Suprapubic skin (tissue), 4 donors: ENCODE data around the gene FGF1. TPM values are rescaled to one million over a fixed set of nuclear protein-coding genes. Genes with fewer than 3 reads are reported as not detected.

ENCODE experiments used
- DNase-seq, 2 donors: peaks; one replicate each; pipeline ENCODE4 v3.0.0-alpha.2; 2019; ENCODE audit warnings: low spot score in 2 of 2
- H3K27ac ChIP-seq: fragments of 200-600 bp; sonication (generic); one replicate; pipeline ENCODE4 v1.5.1; 2019
- H3K27me3 ChIP-seq: fragments of 200-600 bp; sonication (generic); one replicate; pipeline ENCODE4 v1.5.1; 2019
- H3K36me3 ChIP-seq: fragments of 200-600 bp; sonication (generic); one replicate; pipeline ENCODE4 v1.5.1; 2019
- H3K4me1 ChIP-seq: fragments of 200-600 bp; sonication (generic); one replicate; pipeline ENCODE4 v1.5.1; 2019
- H3K4me3 ChIP-seq: fragments of 200-600 bp; sonication (generic); one replicate; pipeline ENCODE4 v1.5.1; 2019; ENCODE audit warnings: mild to moderate bottlenecking
- H3K9me3 ChIP-seq: fragments of 200-600 bp; sonication (generic); one replicate; pipeline ENCODE4 v1.5.1; 2019
- CTCF ChIP-seq, 2 donors: fragments of 200-600 bp in 1 of 2; fragments of 450-650 bp in 1 of 2; sonication (generic) in 1 of 2; IDR thresholded peaks; one replicate each; pipeline ENCODE4 v1.5.1; 2016 to 2019; ENCODE audit warnings: antibody characterized with exemption in 2 of 2, mild to moderate bottlenecking in 1 of 2, moderate library complexity in 1 of 2
- EP300 ChIP-seq: sonication (generic); formaldehyde crosslinking; IDR thresholded peaks from one replicate; pipeline ENCODE4 v1.6.1; 2017; ENCODE audit warnings: antibody characterized with exemption
- POLR2A ChIP-seq, 2 donors: fragments of 450-650 bp; IDR thresholded peaks; one replicate each; pipeline ENCODE4 v1.6.1; 2017; ENCODE audit warnings: antibody characterized with exemption in 2 of 2, mild to moderate bottlenecking in 2 of 2, moderate library complexity in 2 of 2
- POLR2AphosphoS5 ChIP-seq, 3 donors: sonication (generic); formaldehyde crosslinking; IDR thresholded peaks; one replicate each; pipeline ENCODE4 v1.6.1; 2017; ENCODE audit warnings: antibody characterized with exemption in 3 of 3
- WGBS: methylation state at CpG from one replicate; pipeline ENCODE4 v1.1.5; 2018; 5-methylcytosine and 5-hydroxymethylcytosine counted together
- total RNA-seq, 4 donors: library from RNA; depleted of rRNA; stranded (reverse); fragments of >200 nt; gene quantifications; one replicate each; pipeline ENCODE4 v1.1.0, GENCODE V29; 2016

The FGF1 gene
- total RNA-seq, 4 donors from 2014 or later, result 0.48 to 2.5 (median 1.9) TPM

- 54% methylated on average over 1 of the region's 1 CpG for WGBS
- no peak for TF ChIP-seq CTCF (IDR thresholded peaks at IDR 0.05)
- TF ChIP-seq EP300, result no peak
- TF ChIP-seq POLR2A (IDR thresholded peaks at IDR 0.05), result no peak
- TF ChIP-seq POLR2AphosphoS5 (IDR thresholded peaks at IDR 0.05), result no peak
- H3K9me3 ChIP-seq, result no peaks in the 10 kb centered on the region
- no peaks in the 10 kb centered on the region for H3K27me3 ChIP-seq
- no peaks in the 10 kb centered on the region for H3K36me3 ChIP-seq
- H3K27ac ChIP-seq, result no peak overlapping the region
- no peak for DNase-seq
- no peak overlapping the region for H3K4me3 ChIP-seq
- H3K4me1 ChIP-seq, result no peaks in the 10 kb centered on the region
Observed at GRCh38 chr5:142576303-142576702, 109.6 kb downstream of the FGF1 start.

GRCh38 chr5:142572006-142572405 is 113.9 kb downstream of the FGF1 start:
- Histone ChIP-seq H3K4me1 (no peaks in the 10 kb centered on the region), H3K27me3 (no peaks in the 10 kb centered on the region), H3K4me3 (no peak overlapping the region), H3K27ac (no peak overlapping the region), H3K36me3 (no peaks in the 10 kb centered on the region), H3K9me3 (no peaks in the 10 kb centered on the region)
- 88% methylated on average over 4 of the region's 4 CpGs for WGBS
- no peak for DNase-seq
- no peak for TF ChIP-seq CTCF (IDR thresholded peaks at IDR 0.05)

DNA sequence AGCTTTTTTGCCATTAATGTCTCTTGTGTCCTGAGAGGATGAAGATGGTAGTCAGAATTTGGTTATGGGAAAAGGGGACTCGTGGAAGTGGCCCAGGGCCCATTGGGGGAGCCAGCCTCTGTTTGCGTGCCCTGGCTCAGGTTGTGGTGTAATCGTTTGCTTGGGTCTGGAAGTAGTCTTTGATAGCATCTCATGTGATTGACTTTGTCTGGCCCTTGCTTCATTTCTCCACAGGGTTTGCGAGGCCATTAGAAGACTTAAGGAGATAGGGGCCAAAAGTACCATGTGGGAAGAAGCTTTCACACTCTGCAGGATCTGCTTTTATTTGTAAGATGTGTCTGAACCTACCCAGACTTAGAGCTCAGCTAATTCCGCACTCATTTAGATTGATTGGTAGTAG is 114.5 kb downstream of the FGF1 start:
- Histone ChIP-seq H3K9me3 (no peaks in the 10 kb centered on the region), H3K4me1 (no peaks in the 10 kb centered on the region), H3K27me3 (no peaks in the 10 kb centered on the region), H3K27ac (no peak overlapping the region), H3K36me3 (no peaks in the 10 kb centered on the region), H3K4me3 (no peak overlapping the region)
- DNase-seq, result no peak
- 69% methylated on average over 5 of the region's 5 CpGs for WGBS
- TF ChIP-seq CTCF (IDR thresholded peaks at IDR 0.05) (no peak), POLR2AphosphoS5 (IDR thresholded peaks at IDR 0.05) (no peak), POLR2A (IDR thresholded peaks at IDR 0.05) (no peak), EP300 (no peak)

- no peak overlapping the region for H3K27ac ChIP-seq
- no peaks in the 10 kb centered on the region for H3K27me3 ChIP-seq
- H3K36me3 ChIP-seq, result no peaks in the 10 kb centered on the region
- H3K9me3 ChIP-seq, result no peaks in the 10 kb centered on the region
- TF ChIP-seq CTCF (IDR thresholded peaks at IDR 0.05) (no peak), POLR2AphosphoS5 (IDR thresholded peaks at IDR 0.05) (no peak), POLR2A (IDR thresholded peaks at IDR 0.05) (no peak), EP300 (no peak)
- H3K4me1 ChIP-seq, result no peaks in the 10 kb centered on the region
- no peak overlapping the region for H3K4me3 ChIP-seq
- 65% methylated on average over 6 of the region's 6 CpGs for WGBS
- DNase-seq, result no peak
Observed at GRCh38 chr5:142569905-142570304, 116.0 kb downstream of the FGF1 start.

DNA sequence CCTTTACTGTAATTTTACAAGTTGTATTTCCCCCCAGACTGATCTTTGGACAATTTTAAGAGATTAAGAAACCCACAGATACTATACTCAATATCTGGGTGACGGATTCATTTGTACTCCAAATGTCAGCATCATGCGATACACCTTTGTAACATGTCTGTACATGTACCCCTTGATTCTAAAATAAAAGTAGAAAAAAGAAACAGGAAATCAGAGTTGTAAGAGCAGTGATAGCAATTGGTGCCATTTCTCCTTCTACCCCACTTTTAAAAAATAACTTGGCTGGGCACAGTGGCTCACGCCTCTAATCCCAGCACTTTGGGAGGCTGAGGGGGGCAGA is 116.9 kb downstream of the FGF1 start:
- TF ChIP-seq POLR2AphosphoS5 (IDR thresholded peaks at IDR 0.05), result no peak
- no peak for TF ChIP-seq CTCF (IDR thresholded peaks at IDR 0.05)
- TF ChIP-seq EP300, result no peak
- no peak for TF ChIP-seq POLR2A (IDR thresholded peaks at IDR 0.05)
- no peak for DNase-seq
- Histone ChIP-seq H3K4me1 (no peaks in the 10 kb centered on the region), H3K36me3 (no peaks in the 10 kb centered on the region), H3K27ac (no peak overlapping the region), H3K4me3 (no peak overlapping the region), H3K9me3 (no peaks in the 10 kb centered on the region), H3K27me3 (no peaks in the 10 kb centered on the region)
- WGBS, result 61% methylated on average over 3 of the region's 3 CpGs
